ENCODE measurements around the gene MRGPRD. TPM values are rescaled to one million over a fixed set of nuclear protein-coding genes. Genes with fewer than 3 reads are reported as not detected.

Gene MRGPRD, protein sequence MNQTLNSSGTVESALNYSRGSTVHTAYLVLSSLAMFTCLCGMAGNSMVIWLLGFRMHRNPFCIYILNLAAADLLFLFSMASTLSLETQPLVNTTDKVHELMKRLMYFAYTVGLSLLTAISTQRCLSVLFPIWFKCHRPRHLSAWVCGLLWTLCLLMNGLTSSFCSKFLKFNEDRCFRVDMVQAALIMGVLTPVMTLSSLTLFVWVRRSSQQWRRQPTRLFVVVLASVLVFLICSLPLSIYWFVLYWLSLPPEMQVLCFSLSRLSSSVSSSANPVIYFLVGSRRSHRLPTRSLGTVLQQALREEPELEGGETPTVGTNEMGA
- not detected in 5 replicates for total RNA-seq (2022; extraction: Qiagen RNA extraction)

DNA sequence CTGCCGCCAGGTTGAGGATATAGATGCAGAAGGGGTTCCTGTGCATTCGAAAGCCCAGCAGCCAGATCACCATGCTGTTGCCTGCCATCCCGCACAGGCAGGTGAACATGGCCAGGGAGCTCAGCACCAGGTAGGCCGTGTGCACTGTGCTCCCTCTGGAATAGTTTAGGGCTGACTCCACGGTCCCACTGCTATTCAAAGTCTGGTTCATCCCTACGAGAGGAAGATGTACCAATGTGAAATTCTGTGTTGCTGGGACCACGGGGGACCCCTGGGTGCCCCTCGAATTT lies at the start of gene MRGPRD:
MRGPRD (minus strand) TSS at position 211 of the 290 bp plus-strand sequence; CDS start at position 211, 0 bp downstream.

DNA sequence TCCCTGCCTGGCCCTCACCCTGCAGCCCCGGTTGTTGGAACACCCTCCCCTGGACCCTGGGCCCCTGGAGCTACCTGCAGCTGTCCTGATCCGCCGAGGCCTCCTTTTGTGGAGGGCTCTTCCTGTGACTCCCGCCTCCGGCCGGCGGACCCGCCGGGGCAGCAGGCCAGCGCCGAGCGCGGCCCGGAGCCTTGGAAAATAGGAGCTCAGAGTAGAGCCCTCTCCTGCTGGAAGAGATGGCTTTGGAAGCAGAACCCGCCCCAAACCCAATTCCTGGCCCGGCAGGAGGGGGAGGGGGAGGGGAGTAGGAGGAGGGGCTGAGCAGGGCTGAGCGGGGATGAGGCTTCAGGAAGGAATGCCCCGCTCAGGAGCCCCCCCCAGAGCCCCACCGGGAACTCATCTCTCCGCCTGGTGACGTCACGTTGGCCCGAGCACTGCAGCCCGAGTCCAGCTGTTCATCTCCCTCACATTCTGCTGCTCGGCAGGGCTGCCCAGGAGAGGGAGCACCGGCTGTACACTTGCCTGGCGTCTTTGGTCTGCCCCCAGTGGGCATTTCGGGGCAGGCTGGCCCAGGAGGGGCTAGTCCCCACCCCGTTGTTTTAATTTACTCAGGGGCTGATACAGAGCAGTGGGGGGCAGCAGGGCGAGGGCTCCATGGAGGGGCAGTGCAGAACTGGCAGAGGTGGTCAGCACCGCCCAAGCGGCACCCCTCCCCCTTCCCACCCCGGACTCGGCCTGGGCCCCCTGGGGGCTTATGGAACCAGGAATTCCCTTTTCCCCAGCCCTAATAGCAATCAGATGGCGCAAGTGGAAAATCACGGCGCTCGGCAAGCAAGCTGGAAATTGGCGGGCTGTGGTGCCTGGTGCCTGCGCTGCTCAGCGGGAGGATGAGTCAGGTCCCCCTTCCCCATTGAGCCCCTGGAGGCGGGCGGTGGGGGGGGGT lies 32.5 kb upstream of the MRGPRD start, which contains the start of gene MRGPRF:
MRGPRF (minus strand) TSS at position 238 of the 943 bp plus-strand sequence. CDS start 3,345 bp downstream, outside the sequence.

Other genes starting within 250 kb of the MRGPRD start
- gene TESMIN, start 229.5 kb downstream of the MRGPRD start, total RNA-seq (2022; extraction: Qiagen RNA extraction): 3.9 to 6.2 TPM (median 5.8 TPM) in 5 replicates
- gene CPT1A, start 139.1 kb downstream of the MRGPRD start, total RNA-seq (2022; extraction: Qiagen RNA extraction): 24.2 to 38.7 TPM (median 34.8 TPM) in 5 replicates
- gene MRPL21, start 77.2 kb downstream of the MRGPRD start, total RNA-seq (2022; extraction: Qiagen RNA extraction): 112 to 130 TPM (median 121 TPM) in 5 replicates
- 11.5 to 16.2 TPM (median 14.6 TPM) in 5 replicates for gene IGHMBP2, start 77.1 kb downstream of the MRGPRD start, total RNA-seq (2022; extraction: Qiagen RNA extraction)
- 0.03 to 0.07 TPM (median 0.05 TPM) in 4 of 5 replicates, not detected in the other for gene MRGPRF, start 32.3 kb upstream of the MRGPRD start, total RNA-seq (2022; extraction: Qiagen RNA extraction)
- gene TPCN2, start 67.9 kb upstream of the MRGPRD start, total RNA-seq (2022; extraction: Qiagen RNA extraction): 8.7 to 13.6 TPM (median 12.1 TPM) in 5 replicates
- 0.05 to 0.06 TPM (median 0.05 TPM) in 3 of 5 replicates, not detected in the others for gene SMIM38, start 174.9 kb upstream of the MRGPRD start, total RNA-seq (2022; extraction: Qiagen RNA extraction)

Measured in A549 treated with dexamethasone at 1 μM for 4 hours (cell line).